Glutamatergic neuron (in vitro differentiated cells): ENCODE results near the gene MBP. TPM values are rescaled to one million over a fixed set of nuclear protein-coding genes. Genes with fewer than 3 reads are reported as not detected.
A peak's percentile ranks its signal among the peaks of the same experiment; 100 is the strongest.

Experiments
- DNase-seq: peaks from one replicate; pipeline ENCODE4 v3.0.0; 2022
- H3K27ac Mint-ChIP-seq: one replicate; pipeline ENCODE4 v1.8.0; 2020; ENCODE audit warnings: mild to moderate bottlenecking, mixed read lengths, inconsistent platforms; ENCODE audit not compliant: unreplicated experiment
- H3K27me3 Mint-ChIP-seq: one replicate; pipeline ENCODE4 v1.8.0; 2020; ENCODE audit warnings: mild to moderate bottlenecking, moderate library complexity, mixed read lengths, inconsistent platforms; ENCODE audit not compliant: unreplicated experiment
- H3K36me3 Mint-ChIP-seq: one replicate; pipeline ENCODE4 v1.8.0; 2020; ENCODE audit warnings: mild to moderate bottlenecking, mixed read lengths, inconsistent platforms; ENCODE audit not compliant: unreplicated experiment
- H3K4me1 Mint-ChIP-seq: one replicate; pipeline ENCODE4 v1.8.0; 2020; ENCODE audit warnings: mild to moderate bottlenecking, low read depth, mixed read lengths, inconsistent platforms; ENCODE audit not compliant: unreplicated experiment
- H3K4me3 Mint-ChIP-seq: one replicate; pipeline ENCODE4 v1.8.0; 2020; ENCODE audit warnings: mild to moderate bottlenecking, mixed read lengths, inconsistent platforms; ENCODE audit not compliant: unreplicated experiment
- H3K9me3 Mint-ChIP-seq: one replicate; pipeline ENCODE4 v1.8.0; 2020; ENCODE audit warnings: mild to moderate bottlenecking, moderate library complexity, mixed read lengths, inconsistent platforms; ENCODE audit not compliant: unreplicated experiment
- long read RNA-seq: library from polyadenylated mRNA; unstranded; transcript quantifications from one replicate; pipeline ENCODE4 v2.0.0, GENCODE V29; 2020; ENCODE audit not compliant: unreplicated experiment
- total RNA-seq: library from RNA; stranded (reverse); fragmentation: NEBNext Ultra II Directional; extraction: Animal tissue kit (Norgen Biotek cat#: 25700); gene quantifications from one replicate; pipeline ENCODE4 v1.2.1, GENCODE V29; 2021; ENCODE audit not compliant: unreplicated experiment
- TF ChIP-seq, protein P1 (sequence below): fragments of 200-600 bp; sonication (generic); IDR thresholded peaks from one replicate; pipeline ENCODE4 v1.5.0; 2021; ENCODE audit not compliant: partially characterized antibody, unreplicated experiment

Gene MBP
- 82.6 TPM for total RNA-seq
- long read RNA-seq, full-length matches to known transcripts, result 28 of 39 reads
- long read RNA-seq, partial matches to known transcripts, result 1 of 39 reads
- long read RNA-seq, other reads (novel, unspliced or antisense), result 10 of 39 reads

DNA sequence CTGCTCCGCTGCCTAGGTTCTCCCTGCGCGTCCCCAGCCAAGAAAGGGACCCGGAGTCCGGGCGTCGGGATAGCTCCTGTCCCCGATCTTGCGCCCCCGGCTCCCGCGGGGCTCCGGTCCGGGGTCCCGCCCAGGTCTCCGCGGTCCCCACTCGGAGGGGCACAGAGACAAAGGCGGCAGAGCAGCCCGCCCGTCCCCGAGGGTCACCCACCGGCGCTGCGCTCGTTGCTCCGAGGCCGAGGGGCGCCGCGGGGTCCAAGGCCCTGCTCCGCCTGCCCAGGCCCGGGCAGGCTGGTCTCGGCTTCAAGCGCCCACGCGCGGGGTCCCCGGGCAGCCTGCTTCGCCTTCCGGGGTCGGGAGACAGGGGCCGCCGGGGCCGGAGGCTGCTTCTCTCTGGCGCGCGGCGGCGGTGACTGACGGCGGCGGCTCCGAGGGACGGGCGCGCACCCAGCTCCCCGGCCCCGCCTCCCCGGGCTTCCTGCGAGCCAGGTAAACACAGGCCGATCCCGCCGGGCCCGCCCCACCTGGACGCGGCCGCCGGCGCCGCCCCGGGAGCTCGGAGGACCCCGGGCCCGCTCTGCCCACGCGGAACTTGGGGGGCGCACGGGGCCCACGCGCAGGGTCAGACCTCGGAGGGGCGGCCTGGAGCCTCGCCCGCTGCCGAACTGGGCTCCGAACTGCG, at the start of gene MBP:
Gene MBP, minus strand, starts transcription at position 415 of the 682 bp plus-strand sequence. CDS start 27,522 bp downstream, outside the sequence.
- H3K36me3 Mint-ChIP-seq, result no peaks in the 10 kb centered on the region
- H3K9me3 Mint-ChIP-seq, result peaks cover 35% of the 10 kb centered on the region
- peak within 1 kb of the TSS; percentile 98 for H3K27ac Mint-ChIP-seq
- peaks cover 31% of the 10 kb centered on the region for H3K27me3 Mint-ChIP-seq
- TF ChIP-seq, protein P1, sequence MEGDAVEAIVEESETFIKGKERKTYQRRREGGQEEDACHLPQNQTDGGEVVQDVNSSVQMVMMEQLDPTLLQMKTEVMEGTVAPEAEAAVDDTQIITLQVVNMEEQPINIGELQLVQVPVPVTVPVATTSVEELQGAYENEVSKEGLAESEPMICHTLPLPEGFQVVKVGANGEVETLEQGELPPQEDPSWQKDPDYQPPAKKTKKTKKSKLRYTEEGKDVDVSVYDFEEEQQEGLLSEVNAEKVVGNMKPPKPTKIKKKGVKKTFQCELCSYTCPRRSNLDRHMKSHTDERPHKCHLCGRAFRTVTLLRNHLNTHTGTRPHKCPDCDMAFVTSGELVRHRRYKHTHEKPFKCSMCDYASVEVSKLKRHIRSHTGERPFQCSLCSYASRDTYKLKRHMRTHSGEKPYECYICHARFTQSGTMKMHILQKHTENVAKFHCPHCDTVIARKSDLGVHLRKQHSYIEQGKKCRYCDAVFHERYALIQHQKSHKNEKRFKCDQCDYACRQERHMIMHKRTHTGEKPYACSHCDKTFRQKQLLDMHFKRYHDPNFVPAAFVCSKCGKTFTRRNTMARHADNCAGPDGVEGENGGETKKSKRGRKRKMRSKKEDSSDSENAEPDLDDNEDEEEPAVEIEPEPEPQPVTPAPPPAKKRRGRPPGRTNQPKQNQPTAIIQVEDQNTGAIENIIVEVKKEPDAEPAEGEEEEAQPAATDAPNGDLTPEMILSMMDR, result no peak
- H3K4me1 Mint-ChIP-seq, result peaks cover 42% of the 10 kb centered on the region
- DNase-seq, result peak; percentile 74
- peak within 1 kb of the TSS; percentile 95 for H3K4me3 Mint-ChIP-seq

GRCh38 chr18:77181950-77182707, 49.5 kb upstream of the MBP start:
- H3K4me3 Mint-ChIP-seq, result no peak overlapping the region
- H3K27ac Mint-ChIP-seq, result no peak overlapping the region
- peaks cover 1% of the 10 kb centered on the region for H3K9me3 Mint-ChIP-seq
- H3K4me1 Mint-ChIP-seq, result peaks cover 4% of the 10 kb centered on the region
- TF ChIP-seq, protein P1, result no peak
- no peak for DNase-seq
- H3K27me3 Mint-ChIP-seq, result no peaks in the 10 kb centered on the region
- H3K36me3 Mint-ChIP-seq, result peaks cover 9% of the 10 kb centered on the region

DNA sequence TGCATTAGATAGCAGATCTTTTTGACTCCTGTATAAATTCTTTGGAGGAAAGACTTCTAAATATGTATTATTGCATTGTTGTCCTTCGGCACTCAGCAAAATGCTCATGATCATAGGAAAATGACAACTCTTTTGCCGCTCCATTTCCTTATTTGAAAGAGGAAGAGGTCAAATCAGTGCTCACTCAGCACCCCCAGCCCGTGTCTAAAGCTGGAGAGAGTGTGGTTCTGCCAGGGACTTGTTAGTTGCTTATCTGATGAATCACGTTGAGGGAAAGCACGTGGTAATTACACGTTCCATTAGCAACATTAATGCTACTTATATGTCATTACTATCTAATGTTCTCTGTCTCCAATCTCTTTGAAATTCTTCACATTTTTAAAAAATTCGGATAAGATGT, 46.0 kb upstream of the MBP start:
- Mint-ChIP-seq H3K27me3 (no peaks in the 10 kb centered on the region), H3K4me3 (no peak overlapping the region), H3K9me3 (peaks cover 2% of the 10 kb centered on the region), H3K36me3 (no peaks in the 10 kb centered on the region), H3K27ac (no peak overlapping the region), H3K4me1 (peaks cover 6% of the 10 kb centered on the region)
- DNase-seq, result no peak
- TF ChIP-seq, protein P1, result no peak

DNA sequence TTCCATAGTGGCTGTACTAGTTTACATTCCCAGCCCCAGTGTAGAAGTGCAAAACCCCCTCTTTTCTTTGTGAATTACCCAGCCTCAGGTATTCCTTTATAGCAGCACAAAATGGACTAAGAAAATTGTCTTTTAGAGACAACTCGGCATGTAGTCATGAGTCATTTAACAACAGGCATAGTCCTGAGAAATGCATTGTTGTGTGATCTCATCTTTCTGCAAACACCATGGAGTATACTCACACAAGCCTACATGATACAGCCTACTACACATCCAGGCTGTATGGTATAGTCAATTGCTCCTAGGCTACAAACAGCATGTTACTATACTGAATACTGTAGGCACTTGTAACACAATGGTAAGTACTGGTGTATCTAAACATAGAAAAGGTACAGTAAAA, 44.4 kb upstream of the MBP start:
- H3K4me1 Mint-ChIP-seq, result peaks cover 13% of the 10 kb centered on the region
- H3K27ac Mint-ChIP-seq, result no peak overlapping the region
- no peak for DNase-seq
- no peak overlapping the region for H3K4me3 Mint-ChIP-seq
- TF ChIP-seq, protein P1, result no peak
- H3K9me3 Mint-ChIP-seq, result peaks cover 2% of the 10 kb centered on the region
- no peaks in the 10 kb centered on the region for H3K36me3 Mint-ChIP-seq
- peaks cover 4% of the 10 kb centered on the region for H3K27me3 Mint-ChIP-seq
